SHP77 treated with DMSO at 0.1 percent for 48 hours (cell line): Measurements from ENCODE around the gene CDH4.
"Not testable (repeated sequence)": the region's sequence is repeated elsewhere in the genome, so short reads cannot be mapped to it uniquely, and the experiment has no call there.

ENCODE experiments used
- DNase-seq: peaks from one replicate; lab custom pipeline; 2025; lab: John Stamatoyannopoulos, UW

Gene CDH4

DNA sequence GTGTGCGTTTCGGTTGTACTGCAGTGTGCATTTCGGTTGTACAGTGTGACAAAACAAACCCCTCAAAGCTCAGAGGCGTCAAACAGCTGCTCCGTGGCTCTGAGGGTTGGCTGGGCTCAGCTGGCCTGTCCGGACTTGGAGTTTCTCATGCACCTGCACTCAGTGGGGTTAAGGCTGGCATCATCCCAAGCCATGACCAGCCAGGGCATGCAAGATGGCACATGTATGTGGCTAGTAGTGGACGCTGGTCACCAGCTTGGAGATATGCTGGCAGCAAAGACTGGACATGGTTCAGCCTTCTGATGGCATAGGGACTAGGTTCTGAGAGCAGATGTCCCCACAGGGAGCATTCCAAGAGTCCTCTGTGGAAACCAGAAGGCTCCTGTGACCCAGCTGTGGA lies 187.2 kb downstream of the CDH4 start:
- no peak for DNase-seq

- no peak for DNase-seq
These were observed 188.5 kb downstream of the CDH4 start for GRCh38 chr20:61440548-61441055.

GRCh38 chr20:61441537-61441936 lies 189.5 kb downstream of the CDH4 start:
- no peak for DNase-seq

- no peak for DNase-seq
These were observed 190.1 kb downstream of the CDH4 start for GRCh38 chr20:61442075-61442670.

DNA sequence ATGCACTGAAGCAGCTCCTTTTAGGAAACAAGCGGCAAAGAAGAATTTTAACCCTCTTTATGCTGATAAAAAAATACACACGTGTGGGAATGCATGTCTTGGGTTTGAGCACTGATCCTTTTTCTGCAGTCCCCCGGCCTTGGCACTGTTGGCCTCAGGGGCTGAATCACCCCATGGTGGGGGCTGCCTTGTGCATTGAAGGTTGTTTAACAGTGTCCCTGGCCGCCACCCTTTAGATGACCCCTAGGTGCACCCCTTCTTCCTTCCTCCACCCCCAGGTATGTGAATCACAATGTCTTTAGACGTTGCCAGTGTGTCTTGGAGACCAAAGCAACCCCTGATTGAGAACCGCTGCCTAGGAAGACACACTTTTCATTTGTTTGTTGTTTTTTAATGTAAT lies 190.7 kb downstream of the CDH4 start:
- DNase-seq, result no peak

DNA sequence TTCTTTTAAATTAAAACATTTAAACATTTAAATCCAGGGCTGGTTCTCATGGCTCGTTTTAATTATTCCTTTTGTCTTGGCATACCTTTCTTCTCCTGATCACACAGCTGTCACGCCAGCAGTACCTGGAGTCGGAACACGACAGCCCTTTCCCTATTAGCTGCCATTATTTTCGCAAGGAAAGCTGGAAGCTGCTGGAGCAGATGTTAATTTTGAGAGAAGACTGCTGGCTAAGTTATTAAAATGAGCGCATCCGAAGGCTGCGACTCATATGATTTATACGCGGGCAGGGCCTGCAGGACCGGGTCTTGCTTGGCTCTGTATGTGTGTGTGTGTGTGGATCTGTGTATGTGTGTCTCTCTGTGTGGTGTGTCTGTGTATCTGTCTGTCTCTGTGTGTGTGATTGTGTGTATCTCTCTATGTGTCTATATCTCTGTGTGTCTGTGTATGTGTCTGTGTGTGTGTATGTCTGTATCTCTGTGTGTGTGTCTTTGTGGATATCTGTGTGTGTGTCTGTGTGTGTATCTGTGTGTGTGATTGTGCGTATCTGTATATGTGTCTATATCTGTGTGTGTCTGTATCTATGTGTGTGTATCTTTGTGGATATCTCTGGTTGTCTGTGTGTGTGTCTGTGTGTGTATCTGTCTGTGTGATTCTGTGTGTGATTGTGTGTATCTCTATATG lies 191.5 kb downstream of the CDH4 start:
- no peak for DNase-seq

DNA sequence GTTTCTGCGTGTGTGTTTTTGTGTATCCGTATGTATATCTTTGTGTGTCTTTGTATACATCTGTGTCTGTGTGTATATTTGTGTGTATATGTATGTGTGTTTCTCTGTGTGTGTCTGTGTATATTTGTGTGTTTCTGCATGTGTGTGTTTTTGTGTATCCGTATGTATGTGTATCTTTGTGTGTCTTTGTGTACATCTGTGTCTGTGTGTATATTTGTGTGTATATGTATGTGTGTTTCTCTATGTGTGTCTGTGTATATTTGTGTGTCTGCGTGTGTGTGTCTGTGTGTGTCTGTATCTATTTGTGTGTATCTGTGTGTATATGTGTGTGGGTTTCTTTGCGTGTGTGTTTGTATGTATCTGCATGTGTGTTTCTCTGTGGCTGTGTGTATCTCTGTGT lies 192.6 kb downstream of the CDH4 start:
- DNase-seq, result no peak

- DNase-seq, result no peak
These were observed 193.1 kb downstream of the CDH4 start for GRCh38 chr20:61445138-61445537.

DNA sequence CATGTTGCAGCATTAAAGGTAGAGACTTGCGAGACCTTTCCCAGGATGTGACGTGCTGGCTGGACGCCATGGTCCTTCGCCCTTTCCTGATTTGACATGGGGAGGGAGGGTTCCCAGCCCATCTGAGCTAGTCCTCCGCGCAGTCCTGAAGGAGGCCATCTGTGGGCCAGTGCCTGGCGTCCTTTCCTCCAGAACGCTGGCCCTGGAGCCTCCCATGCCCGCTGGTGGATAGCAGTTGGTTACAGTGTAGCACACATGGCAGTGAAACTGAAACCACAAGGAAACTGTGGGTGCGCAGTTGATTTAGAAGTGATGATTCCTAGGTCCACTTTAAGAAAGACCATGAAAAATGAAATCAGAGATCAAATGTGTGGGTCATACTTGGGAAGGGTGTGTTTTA lies 193.7 kb downstream of the CDH4 start:
- DNase-seq, result no peak

GRCh38 chr20:61447952-61448351 lies 195.9 kb downstream of the CDH4 start:
- DNase-seq, result no peak

GRCh38 chr20:61448386-61448785 lies 196.3 kb downstream of the CDH4 start:
- DNase-seq, result no peak

DNA sequence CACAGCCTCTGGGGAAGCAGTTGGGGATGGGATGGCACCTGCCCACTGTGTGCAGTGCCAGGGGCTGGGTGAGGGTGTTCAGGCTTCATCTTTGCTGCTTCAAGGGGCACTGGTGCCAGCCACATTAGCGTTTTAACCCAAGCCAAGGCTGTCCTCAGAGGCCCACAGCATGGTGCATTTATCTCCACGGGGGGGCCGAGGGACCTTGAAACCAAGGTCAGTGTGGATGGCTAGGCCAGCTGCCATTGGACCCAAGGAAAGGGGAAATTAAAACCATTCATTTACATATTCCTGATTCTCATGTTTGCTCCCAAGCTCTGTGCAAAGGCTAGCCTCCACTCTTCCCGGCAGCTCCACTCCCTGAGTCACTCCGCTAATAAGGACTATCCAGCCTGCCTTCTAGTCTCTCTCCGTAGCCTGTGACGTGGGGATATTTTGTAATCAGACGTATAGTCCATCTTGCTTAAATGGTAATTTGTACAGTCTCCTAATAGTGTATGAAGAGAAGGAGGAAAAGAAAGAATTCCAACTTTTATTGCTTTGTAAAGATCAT lies 197.1 kb downstream of the CDH4 start:
- no peak for DNase-seq

GRCh38 chr20:61449916-61450315 lies 197.9 kb downstream of the CDH4 start:
- DNase-seq, result no peak

DNA sequence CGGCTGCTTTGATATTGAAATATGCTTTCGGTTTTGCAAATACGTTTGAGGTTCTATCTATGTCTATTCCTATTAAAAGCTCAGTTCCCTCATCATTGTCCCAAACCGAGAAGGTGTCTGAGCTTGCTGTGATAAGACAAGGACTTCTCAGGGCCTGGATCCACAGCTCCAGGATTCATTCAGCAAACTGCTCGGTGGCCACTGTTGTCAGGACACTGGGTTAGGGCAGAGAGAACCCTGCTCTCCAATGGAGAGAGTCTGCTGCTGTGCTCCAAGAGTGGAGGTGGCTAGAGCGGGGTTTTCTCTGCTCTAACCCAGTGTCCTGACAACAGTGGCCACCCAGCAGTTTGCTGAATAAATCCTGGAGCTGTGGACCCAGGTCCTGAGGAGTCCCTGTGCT lies 198.5 kb downstream of the CDH4 start:
- DNase-seq, result no peak

- no peak for DNase-seq
These were observed 198.9 kb downstream of the CDH4 start for GRCh38 chr20:61451009-61451408.

GRCh38 chr20:61451953-61452352 lies 199.9 kb downstream of the CDH4 start:
- no peak for DNase-seq

DNA sequence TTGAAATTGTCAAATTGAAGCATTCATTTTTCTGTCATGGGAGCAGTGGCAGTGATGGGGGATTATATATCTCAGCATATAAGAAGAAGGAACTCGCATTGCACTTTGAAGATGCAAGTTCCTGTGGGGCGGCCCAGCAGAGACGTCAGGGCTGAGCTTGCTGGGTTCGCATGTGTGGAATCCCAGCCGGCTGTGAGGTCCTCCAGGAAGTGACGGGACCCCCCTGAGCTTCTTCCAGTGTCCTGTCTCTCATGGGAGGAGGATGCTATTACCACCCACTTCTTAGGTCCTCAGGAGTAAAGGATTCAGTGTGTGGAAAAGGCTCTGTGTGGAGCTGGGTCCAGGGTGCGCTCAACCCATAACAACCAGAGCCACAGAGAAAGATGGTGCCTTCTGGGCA lies 201.2 kb downstream of the CDH4 start:
- DNase-seq, result no peak

- DNase-seq, result not testable (repeated sequence)
These were observed 201.6 kb downstream of the CDH4 start for GRCh38 chr20:61453623-61454022.

- no peak for DNase-seq
These were observed 202.0 kb downstream of the CDH4 start for GRCh38 chr20:61454053-61454452.

DNA sequence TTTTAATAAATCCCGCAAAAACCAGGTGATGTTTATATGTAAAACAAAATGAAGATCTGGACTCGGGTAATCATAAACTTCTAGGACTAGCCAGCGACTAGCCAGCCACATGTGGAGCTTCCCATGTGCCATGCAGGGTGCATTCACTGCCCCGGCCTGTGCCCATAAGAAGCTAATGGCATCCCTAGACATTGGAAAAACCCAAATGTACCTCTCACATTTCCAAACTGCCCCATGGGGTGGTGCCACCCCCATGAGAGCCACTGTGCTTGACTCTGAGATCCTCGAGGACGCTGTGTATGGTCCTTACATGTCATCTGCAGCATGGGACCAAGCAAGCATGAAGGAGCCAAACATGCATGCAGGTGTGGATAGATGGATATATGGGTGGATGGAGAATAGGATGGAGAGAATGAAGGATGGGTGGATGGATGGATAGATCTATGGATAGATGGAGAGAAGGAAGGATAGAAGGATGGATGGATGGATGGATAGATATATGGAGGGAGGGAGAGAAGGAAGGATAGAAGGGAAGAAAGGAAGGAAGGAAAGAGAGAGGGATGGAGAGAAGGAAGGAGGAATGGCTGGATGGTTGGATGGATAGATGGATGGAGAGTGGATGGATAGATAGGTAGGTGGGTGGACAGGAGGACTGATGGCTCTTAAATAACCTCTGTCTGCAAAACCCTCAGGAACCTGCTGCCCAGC lies 203.6 kb downstream of the CDH4 start:
- DNase-seq, result no peak

DNA sequence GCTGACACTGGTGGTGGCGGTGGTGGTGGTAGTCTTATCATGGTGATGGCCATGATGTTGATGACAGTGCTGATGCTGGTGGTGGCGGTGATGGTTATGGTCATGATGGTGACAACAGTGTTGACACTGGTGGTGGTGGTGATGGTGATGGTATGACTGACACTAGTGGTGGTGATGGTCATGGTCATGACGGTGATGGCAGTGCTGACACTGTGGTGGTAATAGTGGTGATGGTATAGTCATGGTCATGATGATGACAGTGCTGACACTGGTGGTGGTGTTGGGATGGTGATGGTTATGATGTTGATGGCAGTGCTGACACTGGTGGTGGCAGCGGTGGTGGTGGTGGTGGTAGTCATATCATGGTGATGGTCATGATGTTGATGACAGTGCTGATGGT lies 205.7 kb downstream of the CDH4 start:
- DNase-seq, result no peak

GRCh38 chr20:61458146-61458746 lies 206.2 kb downstream of the CDH4 start:
- no peak for DNase-seq

DNA sequence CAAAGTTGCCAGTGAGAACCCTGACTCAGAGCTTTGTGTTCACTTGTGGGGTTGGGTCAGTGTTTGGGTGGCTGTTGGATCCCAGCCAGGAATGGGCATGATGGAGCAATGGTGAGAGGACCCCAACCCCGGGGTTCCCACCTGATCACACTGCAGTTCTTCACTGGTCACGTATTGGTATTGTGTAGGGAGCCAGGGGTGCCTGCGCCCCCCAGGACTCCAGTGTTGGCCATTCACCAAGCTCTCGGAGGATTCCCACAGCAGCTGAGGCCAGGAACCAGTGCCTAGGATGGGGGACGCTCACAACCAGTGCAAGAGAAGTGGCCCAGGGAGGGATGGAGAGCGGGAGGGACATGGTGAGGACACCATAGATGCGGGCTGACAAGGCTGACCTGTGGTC lies 207.2 kb downstream of the CDH4 start:
- no peak for DNase-seq
